H9 (cell line): Measurements from ENCODE around the gene SOX3. TPM values are rescaled to one million over a fixed set of nuclear protein-coding genes. Genes with fewer than 3 reads are reported as not detected.
A peak's percentile ranks its signal among the peaks of the same experiment; 100 is the strongest.

ENCODE experiments used
- DNase-seq: peaks from one replicate; pipeline ENCODE4 v3.0.0-alpha.2; 2017
- H2AFZ ChIP-seq: one replicate; pipeline ENCODE4 v1.6.1; 2013; ENCODE audit warnings: mild to moderate bottlenecking, low read length, control low read depth, moderate library complexity
- H2AK5ac ChIP-seq: 2 replicates; pipeline ENCODE4 v1.6.1; 2013; ENCODE audit warnings: low read length, control low read depth, mixed read lengths; ENCODE audit not compliant: insufficient read length
- H2BK120ac ChIP-seq: one replicate; pipeline ENCODE4 v1.6.1; 2013; ENCODE audit warnings: low read depth, mild to moderate bottlenecking, low read length, control low read depth, inconsistent platforms; ENCODE audit not compliant: poor library complexity, severe bottlenecking
- H2BK12ac ChIP-seq: 2 replicates; pipeline ENCODE4 v1.6.1; 2013; ENCODE audit warnings: low read length, control low read depth, mixed read lengths, low read depth; ENCODE audit not compliant: insufficient read length
- H2BK15ac ChIP-seq: 2 replicates; pipeline ENCODE4 v1.6.1; 2013; ENCODE audit warnings: low read depth, low read length, control low read depth
- H2BK20ac ChIP-seq: one replicate; pipeline ENCODE4 v1.6.1; 2013; ENCODE audit warnings: low read depth, mild to moderate bottlenecking, low read length, control low read depth, inconsistent platforms; ENCODE audit not compliant: poor library complexity, severe bottlenecking
- H2BK5ac ChIP-seq: 2 replicates; pipeline ENCODE4 v1.6.1; 2013; ENCODE audit warnings: low read length, control low read depth, mixed read lengths; ENCODE audit not compliant: insufficient read length
- H3K14ac ChIP-seq: 2 replicates; pipeline ENCODE4 v1.6.1; 2013; ENCODE audit warnings: low read length, control low read depth; ENCODE audit not compliant: insufficient read depth
- H3K18ac ChIP-seq: 2 replicates; pipeline ENCODE4 v1.6.1; 2013; ENCODE audit warnings: low read depth, mild to moderate bottlenecking, mixed read lengths, low read length, control low read depth; ENCODE audit not compliant: insufficient read length
- H3K23ac ChIP-seq: 2 replicates; pipeline ENCODE4 v1.6.1; 2013; ENCODE audit warnings: low read length, control low read depth, mixed read lengths, low read depth; ENCODE audit not compliant: insufficient read length
- H3K23me2 ChIP-seq: 2 replicates; pipeline ENCODE4 v1.6.1; 2013; ENCODE audit warnings: low read depth, mild to moderate bottlenecking, mixed read lengths, low read length, control low read depth; ENCODE audit not compliant: insufficient read length, poor library complexity, severe bottlenecking
- H3K27ac ChIP-seq: 2 replicates; pipeline ENCODE4 v1.5.1; 2013; ENCODE audit warnings: low read length, control low read depth, mixed read lengths, low read depth; ENCODE audit not compliant: insufficient read length
- H3K27me3 ChIP-seq: 2 replicates; pipeline ENCODE4 v1.6.1; 2013; ENCODE audit warnings: low read length, control low read depth, inconsistent platforms; ENCODE audit not compliant: insufficient read depth
- H3K4ac ChIP-seq: 2 replicates; pipeline ENCODE4 v1.6.1; 2013; ENCODE audit warnings: low read depth, mild to moderate bottlenecking, control low read depth, inconsistent platforms, low read length, moderate library complexity
- H3K4me1 ChIP-seq: 2 replicates; pipeline ENCODE4 v1.6.1; 2013; ENCODE audit warnings: low read length, control low read depth, inconsistent platforms; ENCODE audit not compliant: insufficient read depth
- H3K4me2 ChIP-seq: 2 replicates; pipeline ENCODE4 v1.6.1; 2013; ENCODE audit warnings: low read length, control low read depth, mixed read lengths; ENCODE audit not compliant: insufficient read length, insufficient read depth
- H3K56ac ChIP-seq: 2 replicates; pipeline ENCODE4 v1.6.1; 2013; ENCODE audit warnings: low read depth, mild to moderate bottlenecking, mixed read lengths, low read length, control low read depth; ENCODE audit not compliant: insufficient read length
- H3K79me1 ChIP-seq: 2 replicates; pipeline ENCODE4 v1.6.1; 2013; ENCODE audit warnings: low read depth, mild to moderate bottlenecking, moderate library complexity, low read length, control low read depth, inconsistent platforms; ENCODE audit not compliant: insufficient read depth, poor library complexity, severe bottlenecking
- H3K79me2 ChIP-seq: 2 replicates; pipeline ENCODE4 v1.6.1; 2013; ENCODE audit warnings: low read length, control low read depth, inconsistent platforms; ENCODE audit not compliant: insufficient read depth
- H3K9ac ChIP-seq: 2 replicates; pipeline ENCODE4 v1.6.1; 2013; ENCODE audit warnings: low read length, control low read depth, mixed read lengths; ENCODE audit not compliant: insufficient read length; ENCODE audit errors: extremely low read depth
- H3K9me3 ChIP-seq: one replicate; pipeline ENCODE4 v1.6.1; 2013; ENCODE audit warnings: low read depth, low read length, inconsistent platforms; ENCODE audit not compliant: control insufficient read depth
- H3T11ph ChIP-seq: one replicate; pipeline ENCODE4 v1.6.1; 2013; ENCODE audit warnings: mild to moderate bottlenecking, low read length, control low read depth, inconsistent platforms
- H4K20me1 ChIP-seq: one replicate; pipeline ENCODE4 v1.6.1; 2013; ENCODE audit not compliant: control insufficient read depth, insufficient read length, insufficient read depth
- H4K5ac ChIP-seq: 2 replicates; pipeline ENCODE4 v1.6.1; 2013; ENCODE audit warnings: low read depth, mild to moderate bottlenecking, mixed read lengths, low read length, control low read depth; ENCODE audit not compliant: insufficient read length
- H4K8ac ChIP-seq: replicated peaks from 2 replicates; pipeline ENCODE4 v1.6.1; 2013; ENCODE audit warnings: low read length, control low read depth, mixed read lengths, low read depth; ENCODE audit not compliant: insufficient read length
- H4K91ac ChIP-seq: 2 replicates; pipeline ENCODE4 v1.6.1; 2013; ENCODE audit warnings: low read depth, mild to moderate bottlenecking, moderate library complexity, mixed read lengths, low read length, control low read depth; ENCODE audit not compliant: insufficient read length
- H3K27ac Mint-ChIP-seq, 3 experiments: 2 replicates in 2 of 3; 3 replicates in 1 of 3; pipeline ENCODE4 v1.8.0; 2020 to 2021; ENCODE audit warnings: mixed read lengths in 3 of 3, mild to moderate bottlenecking in 1 of 3, moderate library complexity in 1 of 3
- H3K27me3 Mint-ChIP-seq: 2 replicates; pipeline ENCODE4 v1.8.0; 2021; ENCODE audit warnings: low read depth, mild to moderate bottlenecking, moderate library complexity, mixed read lengths
- H3K36me3 Mint-ChIP-seq, 3 experiments: 2 replicates in 2 of 3; 3 replicates in 1 of 3; pipeline ENCODE4 v1.8.0; 2020 to 2021; ENCODE audit warnings: low read depth in 3 of 3, mixed read lengths in 3 of 3; ENCODE audit not compliant: insufficient read depth in 1 of 3
- H3K4me1 Mint-ChIP-seq, 2 experiments: 2 replicates each; pipeline ENCODE4 v1.8.0; 2020; ENCODE audit warnings: mixed read lengths in 2 of 2
- H3K4me3 Mint-ChIP-seq, 2 experiments: 2 replicates in 1 of 2; 3 replicates in 1 of 2; pipeline ENCODE4 v1.8.0; 2020 to 2021; ENCODE audit warnings: mild to moderate bottlenecking in 2 of 2, mixed read lengths in 2 of 2, moderate library complexity in 1 of 2
- H3K9me3 Mint-ChIP-seq, 2 experiments: 2 replicates in 1 of 2; 3 replicates in 1 of 2; pipeline ENCODE4 v1.8.0; 2020; ENCODE audit warnings: mild to moderate bottlenecking in 2 of 2, mixed read lengths in 2 of 2, moderate library complexity in 1 of 2
- CTCF ChIP-seq: fragments of 200-600 bp; sonication (generic); conservative IDR thresholded peaks from 3 replicates; pipeline ENCODE4 v1.8.0; 2021; ENCODE audit warnings: antibody characterized with exemption, mild to moderate bottlenecking
- WGBS: extraction: QIAGEN DNeasy Blood & Tissue Kit; methylation state at CpG from one replicate; pipeline ENCODE4 v1.1.7; 2013; ENCODE audit warnings: missing lambda C conversion rate, low lambda C conversion rate, mixed read lengths; ENCODE audit not compliant: insufficient read length; ENCODE audit errors: extremely low coverage; 5-methylcytosine and 5-hydroxymethylcytosine counted together
- total RNA-seq: library from RNA; stranded (reverse); gene quantifications from 2 replicates; pipeline ENCODE4 v1.2.1, GENCODE V29; 2021

Gene SOX3
- total RNA-seq, 1 experiment from 2014 or later = 7.7 TPM

DNA sequence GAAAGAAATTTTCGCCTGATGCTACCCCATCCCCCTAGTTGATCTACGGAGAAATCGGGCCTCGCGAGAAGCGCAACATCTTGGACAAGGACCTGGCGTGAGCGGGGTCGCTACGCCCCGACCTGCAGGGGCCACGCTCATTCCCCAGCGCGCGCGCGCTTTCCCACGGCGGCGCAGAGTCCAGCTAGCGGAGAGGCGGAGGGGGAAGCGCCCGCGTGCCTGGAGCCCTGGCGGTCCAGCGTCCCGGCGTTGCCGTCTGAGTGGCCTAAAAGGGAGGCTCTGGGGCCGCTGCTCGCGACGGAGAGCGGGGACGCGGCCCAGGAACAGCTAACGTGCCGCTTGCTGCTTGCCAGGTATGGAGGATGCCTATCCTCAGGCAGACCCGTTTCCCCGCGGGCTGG, 6.0 kb upstream of the SOX3 start:
- Histone ChIP-seq H3T11ph (no peak overlapping the region), H4K5ac (no peak overlapping the region), H2BK20ac (no peak overlapping the region), H3K23me2 (peaks cover 9% of the 10 kb centered on the region), H3K23ac (no peak overlapping the region), H3K14ac (no peak overlapping the region; the same call in 1 of the 2 replicates), H2BK5ac (no peak overlapping the region), H4K91ac (no peak overlapping the region), H3K18ac (no peak overlapping the region), H3K27me3 (peaks cover 18% of the 10 kb centered on the region; the same call in 1 of the 2 replicates), H4K8ac (no peak overlapping the region), H3K4ac (no peak overlapping the region), H3K79me2 (no peaks in the 10 kb centered on the region), H2AFZ (no peak overlapping the region), H4K20me1 (no peaks in the 10 kb centered on the region), H2BK12ac (no peak overlapping the region), H2AK5ac (no peak overlapping the region), H3K4me2 (peak overlapping the region; percentile 38), H3K9ac (no peak overlapping the region), H2BK120ac (no peak overlapping the region), H3K4me1 (no peaks in the 10 kb centered on the region; the same call in 1 of the 2 replicates), H3K79me1 (no peaks in the 10 kb centered on the region), H3K9me3 (no peaks in the 10 kb centered on the region), H3K56ac (no peak overlapping the region), H2BK15ac (no peak overlapping the region), H3K27ac (no peak overlapping the region)
- peaks cover 0 to 2% (median 0%) of the 10 kb centered on the region in 3 experiments; a peak in 1 of 7 replicates for H3K36me3 Mint-ChIP-seq
- H3K4me3 Mint-ChIP-seq = peak overlapping the region; percentile 70 to 76
- no CpG with 5 or more reads among the region's 42 CpGs for WGBS
- no peak for TF ChIP-seq CTCF
- H3K27me3 Mint-ChIP-seq = peaks cover 77% of the 10 kb centered on the region
- peaks cover 43 to 49% of the 10 kb centered on the region in 2 experiments for H3K4me1 Mint-ChIP-seq
- peak; percentile 37 for DNase-seq
- no peak overlapping the region for H3K27ac Mint-ChIP-seq
- peaks cover 0 to 4% of the 10 kb centered on the region in 2 experiments; a peak in 2 of 5 replicates for H3K9me3 Mint-ChIP-seq
